ENCODE measurements around the gene RAPGEF4.

- no peak for TF ChIP-seq PBX3 (CRISPR knock-in tag; IDR thresholded peaks at IDR 0.05)
- TF ChIP-seq ZEB2 (tag by site-specific recombination; IDR thresholded peaks at IDR 0.05), result no peak
These were observed 366.0 kb downstream of the RAPGEF4 start for GRCh38 chr2:173101687-173102086.
